Measurements from ENCODE around the gene APOF. TPM values are rescaled to one million over a fixed set of nuclear protein-coding genes. Genes with fewer than 3 reads are reported as not detected.
"Not testable (repeated sequence)": the region's sequence is repeated elsewhere in the genome, so short reads cannot be mapped to it uniquely, and the experiment has no call there.

Gene APOF
- 0.20 TPM for total RNA-seq

- DNase-seq (ENCODE audit: low spot score): no peak
These were observed at the start of gene APOF for GRCh38 chr12:56362130-56363059. APOF (minus strand) TSS chr12:56362857; CDS start chr12:56362745, 112 bp downstream.

GRCh38 chr12:56411781-56412639 is 49.4 kb upstream of the APOF start:
- no peak for DNase-seq (ENCODE audit: low spot score)

- DNase-seq (ENCODE audit: low spot score): no peak
These were observed 48.1 kb upstream of the APOF start for GRCh38 chr12:56410768-56411167.

GRCh38 chr12:56408799-56409417 is 46.3 kb upstream of the APOF start:
- DNase-seq (ENCODE audit: low spot score): no peak

- DNase-seq (ENCODE audit: low spot score): not testable (repeated sequence)
These were observed 41.6 kb upstream of the APOF start for GRCh38 chr12:56404227-56404626.

- not testable (repeated sequence) for DNase-seq (ENCODE audit: low spot score)
These were observed 39.0 kb upstream of the APOF start for GRCh38 chr12:56401612-56402011.

- DNase-seq (ENCODE audit: low spot score): not testable (repeated sequence)
These were observed 38.5 kb upstream of the APOF start for GRCh38 chr12:56401125-56401524.

GRCh38 chr12:56399466-56399865 is 36.8 kb upstream of the APOF start:
- DNase-seq (ENCODE audit: low spot score): not testable (repeated sequence)

GRCh38 chr12:56398324-56398723 is 35.7 kb upstream of the APOF start:
- DNase-seq (ENCODE audit: low spot score): no peak

GRCh38 chr12:56392331-56392730 is 29.7 kb upstream of the APOF start:
- DNase-seq (ENCODE audit: low spot score): no peak

- DNase-seq (ENCODE audit: low spot score): no peak
These were observed 29.1 kb upstream of the APOF start for GRCh38 chr12:56391721-56392120.

- no peak for DNase-seq (ENCODE audit: low spot score)
These were observed 26.8 kb upstream of the APOF start for GRCh38 chr12:56389412-56389811.

- no peak for DNase-seq (ENCODE audit: low spot score)
These were observed 24.6 kb upstream of the APOF start for GRCh38 chr12:56387152-56387736.

- DNase-seq (ENCODE audit: low spot score): peak; percentile 22
These were observed 23.2 kb upstream of the APOF start for GRCh38 chr12:56385873-56386272.

- DNase-seq (ENCODE audit: low spot score): no peak
These were observed 20.0 kb upstream of the APOF start for GRCh38 chr12:56382611-56383010.

- DNase-seq (ENCODE audit: low spot score): no peak
These were observed 15.3 kb upstream of the APOF start for GRCh38 chr12:56377989-56378316.

GRCh38 chr12:56377310-56377988 is 14.8 kb upstream of the APOF start:
- no peak for DNase-seq (ENCODE audit: low spot score)

GRCh38 chr12:56375598-56376434 is 13.2 kb upstream of the APOF start:
- DNase-seq (ENCODE audit: low spot score): no peak

- DNase-seq (ENCODE audit: low spot score): no peak
These were observed 12.3 kb upstream of the APOF start for GRCh38 chr12:56374726-56375597.

All from mucosa of gallbladder (tissue), 1 donor.